Measurements from ENCODE around the gene MTHFD2L. TPM values are rescaled to one million over a fixed set of nuclear protein-coding genes. Genes with fewer than 3 reads are reported as not detected.

Gene MTHFD2L
- total RNA-seq, 1 donor from 2014 or later: 11.0 TPM

- Histone ChIP-seq H3K9me3 (no peaks in the 10 kb centered on the region), H3K36me3 (no peaks in the 10 kb centered on the region), H3K27ac (no peak overlapping the region), H3K4me3 (no peak overlapping the region), H3K27me3 (ENCODE audit: low read depth) (no peaks in the 10 kb centered on the region), H3K4me1 (no peaks in the 10 kb centered on the region)
- intact Hi-C loops (cut with DNase I): no loop called here
- DNase-seq (no peak), ATAC-seq (no peak)
- TF ChIP-seq, protein P1, sequence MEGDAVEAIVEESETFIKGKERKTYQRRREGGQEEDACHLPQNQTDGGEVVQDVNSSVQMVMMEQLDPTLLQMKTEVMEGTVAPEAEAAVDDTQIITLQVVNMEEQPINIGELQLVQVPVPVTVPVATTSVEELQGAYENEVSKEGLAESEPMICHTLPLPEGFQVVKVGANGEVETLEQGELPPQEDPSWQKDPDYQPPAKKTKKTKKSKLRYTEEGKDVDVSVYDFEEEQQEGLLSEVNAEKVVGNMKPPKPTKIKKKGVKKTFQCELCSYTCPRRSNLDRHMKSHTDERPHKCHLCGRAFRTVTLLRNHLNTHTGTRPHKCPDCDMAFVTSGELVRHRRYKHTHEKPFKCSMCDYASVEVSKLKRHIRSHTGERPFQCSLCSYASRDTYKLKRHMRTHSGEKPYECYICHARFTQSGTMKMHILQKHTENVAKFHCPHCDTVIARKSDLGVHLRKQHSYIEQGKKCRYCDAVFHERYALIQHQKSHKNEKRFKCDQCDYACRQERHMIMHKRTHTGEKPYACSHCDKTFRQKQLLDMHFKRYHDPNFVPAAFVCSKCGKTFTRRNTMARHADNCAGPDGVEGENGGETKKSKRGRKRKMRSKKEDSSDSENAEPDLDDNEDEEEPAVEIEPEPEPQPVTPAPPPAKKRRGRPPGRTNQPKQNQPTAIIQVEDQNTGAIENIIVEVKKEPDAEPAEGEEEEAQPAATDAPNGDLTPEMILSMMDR (IDR thresholded peaks at IDR 0.05): no peak
These were observed 125.0 kb downstream of the MTHFD2L start for GRCh38 chr4:74282926-74283325.

DNA sequence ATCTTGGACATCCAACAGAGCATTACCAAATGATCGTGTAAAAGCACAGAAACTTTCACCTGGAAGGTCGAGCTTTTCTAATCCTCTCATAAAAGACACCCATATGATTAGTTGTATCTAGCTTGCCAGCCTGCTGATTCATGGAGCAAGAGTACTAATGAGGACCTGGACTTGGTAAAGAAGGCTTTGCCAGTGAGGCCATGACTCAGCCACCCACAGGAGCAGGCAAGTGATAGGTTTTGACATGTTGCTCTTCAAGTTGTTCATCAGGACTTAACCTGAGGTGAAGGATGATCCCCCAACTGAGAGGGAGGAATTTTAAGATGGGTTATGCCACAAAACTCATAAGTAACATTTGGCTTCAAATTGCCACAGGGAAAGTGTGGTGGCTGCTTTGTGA lies 125.7 kb downstream of the MTHFD2L start:
- ATAC-seq (no peak), DNase-seq (no peak)
- H3K4me1 ChIP-seq: no peaks in the 10 kb centered on the region
- TF ChIP-seq, protein P1 (IDR thresholded peaks at IDR 0.05): no peak
- no peak overlapping the region for H3K4me3 ChIP-seq
- no peaks in the 10 kb centered on the region for H3K9me3 ChIP-seq
- no peaks in the 10 kb centered on the region for H3K27me3 ChIP-seq (ENCODE audit: low read depth)
- H3K27ac ChIP-seq: no peak overlapping the region
- H3K36me3 ChIP-seq: no peaks in the 10 kb centered on the region
- intact Hi-C loops (cut with DNase I): no loop called here

- no peaks in the 10 kb centered on the region for H3K27me3 ChIP-seq (ENCODE audit: low read depth)
- TF ChIP-seq, protein P1 (IDR thresholded peaks at IDR 0.05): no peak
- no peak overlapping the region for H3K27ac ChIP-seq
- H3K9me3 ChIP-seq: no peaks in the 10 kb centered on the region
- no peaks in the 10 kb centered on the region for H3K36me3 ChIP-seq
- H3K4me1 ChIP-seq: no peaks in the 10 kb centered on the region
- DNase-seq: no peak
- no peak overlapping the region for H3K4me3 ChIP-seq
- intact Hi-C loops (cut with DNase I): no loop called here
- ATAC-seq: no peak
These were observed 126.1 kb downstream of the MTHFD2L start for GRCh38 chr4:74284053-74284452.

DNA sequence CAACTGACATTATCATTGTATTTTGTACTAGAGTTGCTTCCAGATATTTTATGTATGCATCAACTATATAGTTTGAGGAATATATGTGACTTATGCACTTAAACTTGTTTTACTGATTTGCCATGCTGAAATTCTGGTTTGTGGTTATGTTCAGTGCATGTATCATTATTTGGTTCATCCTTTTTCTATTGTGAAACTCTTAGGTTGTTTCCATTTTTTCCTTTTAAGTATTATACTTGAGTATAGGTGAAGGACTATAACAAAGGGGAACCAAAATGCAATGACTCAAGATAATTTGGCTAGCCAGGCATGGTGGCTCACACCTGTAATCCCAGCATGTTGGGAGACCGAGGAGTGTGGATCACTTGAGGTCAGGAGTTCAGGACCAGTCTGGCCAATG lies 129.2 kb downstream of the MTHFD2L start:
- Histone ChIP-seq H3K4me1 (no peaks in the 10 kb centered on the region), H3K27me3 (ENCODE audit: low read depth) (no peaks in the 10 kb centered on the region), H3K27ac (no peak overlapping the region), H3K36me3 (no peaks in the 10 kb centered on the region), H3K4me3 (no peak overlapping the region), H3K9me3 (no peaks in the 10 kb centered on the region)
- intact Hi-C loops (cut with DNase I): no loop called here
- TF ChIP-seq, protein P1 (IDR thresholded peaks at IDR 0.05): no peak
- no peak for DNase-seq
- ATAC-seq: no peak

DNA sequence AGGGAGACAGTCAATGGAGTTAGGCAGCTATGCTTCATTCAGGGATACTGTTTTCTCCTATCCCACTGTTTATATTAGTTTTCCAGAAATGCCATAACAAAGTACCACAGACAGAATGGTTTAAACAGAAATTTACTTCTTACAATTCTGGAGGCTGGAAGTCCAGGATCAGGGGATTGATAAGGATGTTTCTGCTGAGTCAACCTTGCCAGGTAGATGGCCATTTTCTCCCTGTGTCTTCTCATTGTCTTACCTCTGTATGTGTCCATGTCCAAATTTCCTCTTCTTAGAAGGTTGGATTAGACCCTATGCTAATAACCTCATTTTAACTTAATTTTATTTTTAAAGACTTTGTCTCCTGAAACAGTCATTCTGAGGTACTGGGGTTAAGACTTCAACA lies 129.9 kb downstream of the MTHFD2L start:
- Histone ChIP-seq H3K36me3 (no peaks in the 10 kb centered on the region), H3K27ac (no peak overlapping the region), H3K4me1 (no peaks in the 10 kb centered on the region), H3K4me3 (no peak overlapping the region), H3K27me3 (ENCODE audit: low read depth) (no peaks in the 10 kb centered on the region), H3K9me3 (no peaks in the 10 kb centered on the region)
- no peak for ATAC-seq
- no peak for DNase-seq
- TF ChIP-seq, protein P1 (IDR thresholded peaks at IDR 0.05): no peak
- intact Hi-C loops (cut with DNase I): no loop called here

DNA sequence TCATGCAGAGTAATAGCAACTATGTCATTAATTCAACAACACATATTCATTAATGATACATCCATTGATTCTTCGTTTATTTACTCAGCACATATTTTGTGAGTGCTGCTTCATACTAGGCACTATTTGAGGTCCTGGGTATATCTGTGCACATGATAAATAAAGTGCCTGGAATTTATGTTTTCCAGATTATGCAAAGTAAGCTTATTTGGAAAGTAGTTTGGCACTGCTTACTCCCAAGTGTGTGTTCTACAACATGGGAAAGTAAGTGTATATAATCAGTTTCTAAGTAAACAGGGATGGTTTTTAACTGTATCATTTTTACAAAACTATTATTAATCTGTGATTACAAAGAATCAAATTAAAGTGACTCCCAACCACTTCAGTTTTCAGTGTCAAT lies 133.6 kb downstream of the MTHFD2L start:
- DNase-seq (no peak), ATAC-seq (no peak)
- no peaks in the 10 kb centered on the region for H3K36me3 ChIP-seq
- no peaks in the 10 kb centered on the region for H3K27me3 ChIP-seq (ENCODE audit: low read depth)
- H3K4me3 ChIP-seq: no peak overlapping the region
- TF ChIP-seq, protein P1 (IDR thresholded peaks at IDR 0.05): no peak
- no peak overlapping the region for H3K27ac ChIP-seq
- intact Hi-C loops (cut with DNase I): no loop called here
- H3K4me1 ChIP-seq: no peaks in the 10 kb centered on the region
- no peaks in the 10 kb centered on the region for H3K9me3 ChIP-seq

All from lower lobe of right lung (tissue), 2 donors.